ENCODE results near the gene TEX53.

TEX53 gene

DNA sequence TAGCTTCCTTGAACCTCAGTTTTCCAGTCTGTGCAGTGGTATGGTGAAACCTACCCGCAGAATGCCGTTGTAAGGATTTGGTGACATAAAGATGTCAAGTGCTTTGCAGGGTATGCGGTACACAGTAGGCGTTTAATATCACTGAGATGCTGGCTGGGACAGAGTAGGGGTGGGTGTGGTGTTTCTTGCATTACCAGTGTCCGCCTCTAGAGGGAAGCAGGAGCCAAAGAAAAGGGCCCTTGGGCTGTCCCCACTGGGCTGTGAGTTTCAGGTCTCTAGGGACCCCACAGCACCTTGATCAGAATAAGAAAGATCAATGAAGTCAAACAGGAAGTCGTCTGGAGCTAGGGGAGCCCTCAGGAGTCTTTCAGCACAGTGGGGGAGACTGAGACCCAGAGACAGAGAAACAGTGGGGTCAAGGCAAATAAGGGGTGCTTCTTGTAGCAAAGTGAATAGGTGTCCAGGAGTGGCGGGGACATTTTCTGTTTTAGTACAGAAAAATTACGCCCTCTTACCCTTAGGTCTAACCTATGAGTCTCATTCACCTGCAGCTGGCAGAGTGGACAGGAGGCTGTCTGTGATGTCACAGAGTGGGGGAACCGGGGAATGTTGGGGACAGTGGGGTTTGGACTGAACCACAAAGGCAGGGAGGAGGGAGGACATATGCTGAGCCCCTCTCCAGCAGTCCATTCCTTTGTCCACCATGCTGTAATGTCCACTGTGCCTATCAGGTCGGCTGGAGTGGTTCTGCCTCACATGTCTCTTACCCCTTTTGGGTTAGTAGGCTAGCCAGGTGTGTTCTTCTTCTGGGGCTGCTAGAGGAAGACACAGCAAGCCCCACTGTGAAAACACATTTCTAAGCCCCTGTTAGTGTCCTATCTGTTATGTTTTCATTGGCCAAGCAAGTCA is 4.7 kb upstream of the TEX53 start:
- peaks cover 3% of the 10 kb centered on the region for H3K4me1 ChIP-seq (ENCODE audit: insufficient read depth, poor library complexity, severe bottlenecking)
- TF ChIP-seq, protein P1, sequence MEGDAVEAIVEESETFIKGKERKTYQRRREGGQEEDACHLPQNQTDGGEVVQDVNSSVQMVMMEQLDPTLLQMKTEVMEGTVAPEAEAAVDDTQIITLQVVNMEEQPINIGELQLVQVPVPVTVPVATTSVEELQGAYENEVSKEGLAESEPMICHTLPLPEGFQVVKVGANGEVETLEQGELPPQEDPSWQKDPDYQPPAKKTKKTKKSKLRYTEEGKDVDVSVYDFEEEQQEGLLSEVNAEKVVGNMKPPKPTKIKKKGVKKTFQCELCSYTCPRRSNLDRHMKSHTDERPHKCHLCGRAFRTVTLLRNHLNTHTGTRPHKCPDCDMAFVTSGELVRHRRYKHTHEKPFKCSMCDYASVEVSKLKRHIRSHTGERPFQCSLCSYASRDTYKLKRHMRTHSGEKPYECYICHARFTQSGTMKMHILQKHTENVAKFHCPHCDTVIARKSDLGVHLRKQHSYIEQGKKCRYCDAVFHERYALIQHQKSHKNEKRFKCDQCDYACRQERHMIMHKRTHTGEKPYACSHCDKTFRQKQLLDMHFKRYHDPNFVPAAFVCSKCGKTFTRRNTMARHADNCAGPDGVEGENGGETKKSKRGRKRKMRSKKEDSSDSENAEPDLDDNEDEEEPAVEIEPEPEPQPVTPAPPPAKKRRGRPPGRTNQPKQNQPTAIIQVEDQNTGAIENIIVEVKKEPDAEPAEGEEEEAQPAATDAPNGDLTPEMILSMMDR (IDR thresholded peaks at IDR 0.05; ENCODE audit: poor library complexity, severe bottlenecking), result peak; percentile 90
- DNase-seq (ENCODE audit: low spot score) (no peak), ATAC-seq (ENCODE audit: low read depth) (peak; percentile 77)
- H3K27me3 ChIP-seq (ENCODE audit: insufficient read depth, poor library complexity, severe bottlenecking), result no peaks in the 10 kb centered on the region
- no peaks in the 10 kb centered on the region for H3K36me3 ChIP-seq (ENCODE audit: low read depth)
- no peaks in the 10 kb centered on the region for H3K9me3 ChIP-seq (ENCODE audit: severe bottlenecking)
- H3K4me3 ChIP-seq (ENCODE audit: severe bottlenecking), result no peak overlapping the region
- H3K27ac ChIP-seq (ENCODE audit: poor library complexity, severe bottlenecking), result no peak overlapping the region

DNA sequence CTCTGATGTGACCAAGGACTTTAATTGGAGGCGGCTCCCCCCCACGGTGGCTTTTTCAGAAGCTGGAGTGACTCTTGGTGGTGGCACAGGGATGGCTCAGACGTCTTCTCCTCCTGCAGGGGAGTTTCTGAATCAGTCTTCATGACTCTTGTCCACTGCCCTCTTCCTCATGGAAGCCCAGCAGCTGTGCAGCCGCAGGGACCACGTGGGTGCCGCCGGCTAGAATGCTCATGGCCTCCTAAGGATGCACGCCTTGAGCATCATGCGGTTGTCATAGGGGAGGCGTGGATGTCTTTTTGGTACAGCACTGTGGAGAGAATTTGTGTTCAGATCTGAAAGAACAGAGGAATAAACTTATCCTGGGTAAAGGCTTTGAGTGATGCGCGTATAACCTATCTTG is 1.3 kb downstream of the TEX53 start:
- DNase-seq (ENCODE audit: low spot score) (no peak), ATAC-seq (ENCODE audit: low read depth) (no peak)
- Histone ChIP-seq H3K36me3 (ENCODE audit: low read depth) (no peaks in the 10 kb centered on the region), H3K4me3 (ENCODE audit: severe bottlenecking) (no peak overlapping the region), H3K27ac (ENCODE audit: poor library complexity, severe bottlenecking) (no peak overlapping the region), H3K27me3 (ENCODE audit: insufficient read depth, poor library complexity, severe bottlenecking) (no peaks in the 10 kb centered on the region), H3K9me3 (ENCODE audit: severe bottlenecking) (no peaks in the 10 kb centered on the region), H3K4me1 (ENCODE audit: insufficient read depth, poor library complexity, severe bottlenecking) (peaks cover 3% of the 10 kb centered on the region)
- TF ChIP-seq, protein P1 (IDR thresholded peaks at IDR 0.05; ENCODE audit: poor library complexity, severe bottlenecking), result no peak

DNA sequence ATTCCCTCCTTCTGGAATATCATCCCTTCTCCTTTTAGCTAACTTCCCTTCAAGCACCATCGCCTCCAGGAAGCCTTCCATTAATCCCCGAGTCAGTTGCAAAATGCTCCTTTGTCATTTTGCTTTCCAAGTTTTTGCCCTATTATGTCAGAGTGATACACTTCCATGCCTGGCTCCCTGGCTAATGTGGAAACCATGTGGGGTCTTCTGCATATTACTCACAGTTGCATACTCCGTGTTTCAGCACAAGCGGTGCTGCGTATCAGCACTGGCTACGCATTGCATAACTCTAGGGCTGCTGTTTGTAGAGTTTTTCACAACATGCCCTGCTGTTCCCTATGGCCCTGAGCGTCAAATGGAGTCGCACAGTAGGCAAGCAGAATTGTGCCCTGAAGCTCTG is 1.9 kb downstream of the TEX53 start:
- TF ChIP-seq, protein P1 (IDR thresholded peaks at IDR 0.05; ENCODE audit: poor library complexity, severe bottlenecking), result no peak
- Histone ChIP-seq H3K4me3 (ENCODE audit: severe bottlenecking) (no peak overlapping the region), H3K27ac (ENCODE audit: poor library complexity, severe bottlenecking) (no peak overlapping the region), H3K9me3 (ENCODE audit: severe bottlenecking) (no peaks in the 10 kb centered on the region), H3K4me1 (ENCODE audit: insufficient read depth, poor library complexity, severe bottlenecking) (no peaks in the 10 kb centered on the region), H3K36me3 (ENCODE audit: low read depth) (no peaks in the 10 kb centered on the region), H3K27me3 (ENCODE audit: insufficient read depth, poor library complexity, severe bottlenecking) (no peaks in the 10 kb centered on the region)
- no peak for DNase-seq (ENCODE audit: low spot score)
- no peak for ATAC-seq (ENCODE audit: low read depth)

DNA sequence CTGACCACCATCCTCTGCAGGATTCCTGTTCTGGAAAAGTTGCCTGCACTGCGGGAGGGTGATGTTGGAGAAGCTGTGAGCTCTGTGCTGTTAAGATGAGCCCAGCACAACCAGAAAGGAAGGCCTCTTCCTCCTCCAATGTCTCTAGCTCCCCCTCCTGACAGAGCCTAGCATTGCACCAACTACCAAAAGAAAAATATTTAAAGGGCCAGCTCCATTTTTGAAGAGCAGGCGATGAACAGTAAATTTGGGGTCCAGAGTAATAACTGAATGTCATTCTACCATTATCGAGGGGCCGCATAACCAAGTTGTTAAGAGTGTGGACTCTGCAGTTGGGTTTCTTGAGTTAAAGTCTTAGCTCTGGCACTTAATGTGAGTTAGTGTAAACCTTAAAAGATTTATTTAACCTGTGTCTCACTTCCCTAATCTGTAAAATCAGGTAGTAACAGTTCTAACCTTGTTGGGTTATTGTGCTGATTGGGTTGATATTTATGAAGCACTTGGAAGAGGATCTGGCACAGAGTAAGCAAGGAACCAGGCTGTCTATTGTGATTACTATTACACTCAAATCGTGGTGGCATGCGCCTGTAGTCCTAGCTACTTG is 3.9 kb downstream of the TEX53 start:
- 0 out of 3 replicates have a peak, but pooled peaks have one; percentile 42 for ATAC-seq (ENCODE audit: low read depth)
- Histone ChIP-seq H3K27ac (ENCODE audit: poor library complexity, severe bottlenecking) (no peak overlapping the region), H3K27me3 (ENCODE audit: insufficient read depth, poor library complexity, severe bottlenecking) (no peaks in the 10 kb centered on the region)

More for the DNA sequence above, 3.9 kb downstream of the TEX53 start:
- DNase-seq (ENCODE audit: low spot score), result no peak
- H3K4me1 ChIP-seq (ENCODE audit: insufficient read depth, poor library complexity, severe bottlenecking), result no peaks in the 10 kb centered on the region
- H3K9me3 ChIP-seq (ENCODE audit: severe bottlenecking), result no peaks in the 10 kb centered on the region
- H3K36me3 ChIP-seq (ENCODE audit: low read depth), result no peaks in the 10 kb centered on the region
- TF ChIP-seq, protein P1 (IDR thresholded peaks at IDR 0.05; ENCODE audit: poor library complexity, severe bottlenecking), result peak; percentile 95
- no peak overlapping the region for H3K4me3 ChIP-seq (ENCODE audit: severe bottlenecking)
